H1 (cell line): ENCODE results near the gene BAZ2B.

Experiments
- BACH1 ChIP-seq: IDR thresholded peaks from 2 replicates; pipeline ENCODE4 v1.6.1; 2012; ENCODE audit warnings: low read length, improper control_type of control experiment
- BCL11A ChIP-seq, 2 experiments: IDR thresholded peaks; one replicate each; pipeline ENCODE4 v1.6.1; 2011; ENCODE audit warnings: low read depth in 2 of 2, low read length in 2 of 2, mild to moderate bottlenecking in 2 of 2
- CBX5 ChIP-seq: fragments of 300-800, 300-1000 bp; sonication (generic); IDR thresholded peaks from 2 replicates; pipeline ENCODE4 v1.7.1; 2016; ENCODE audit warnings: antibody characterized with exemption, low read length, low read depth
- CTCF ChIP-seq, 3 experiments: IDR thresholded peaks; 1 replicate in 2 of 3; 2 replicates in 1 of 3; pipeline versions ENCODE4 v1.5.1 to v1.6.1; 2011; ENCODE audit warnings: low read length in 3 of 3, mild to moderate bottlenecking in 3 of 3, inconsistent platforms in 2 of 3, low read depth in 1 of 3, moderate library complexity in 1 of 3; ENCODE audit not compliant: insufficient read depth in 1 of 3; ENCODE audit errors: control extremely low read depth in 1 of 3
- EP300 ChIP-seq, 2 experiments: IDR thresholded peaks; 1 replicate in 1 of 2; 2 replicates in 1 of 2; pipeline ENCODE4 v1.6.1; 2011 to 2012; ENCODE audit warnings: low read depth in 2 of 2, low read length in 2 of 2, mild to moderate bottlenecking in 2 of 2, borderline replicate concordance in 1 of 2, inconsistent platforms in 1 of 2, moderate library complexity in 1 of 2
- JUN ChIP-seq: IDR thresholded peaks from 2 replicates; pipeline ENCODE4 v1.6.1; 2011; ENCODE audit warnings: low read depth, mild to moderate bottlenecking, improper control_type of control experiment, low read length
- JUND ChIP-seq: IDR thresholded peaks from 2 replicates; pipeline ENCODE4 v1.6.1; 2011; ENCODE audit warnings: mild to moderate bottlenecking, improper control_type of control experiment, low read length
- KDM5A ChIP-seq: fragments of 200-600 bp; IDR thresholded peaks from 2 replicates; pipeline ENCODE4 v1.7.1; 2012; ENCODE audit warnings: mild to moderate bottlenecking, low read length, inconsistent platforms, mixed read lengths
- POLR2A ChIP-seq, 2 experiments: IDR thresholded peaks; 1 replicate in 1 of 2; 2 replicates in 1 of 2; pipeline ENCODE4 v1.6.1; 2011; ENCODE audit warnings: low read depth in 2 of 2, low read length in 2 of 2, mild to moderate bottlenecking in 2 of 2; ENCODE audit errors: control extremely low read depth in 1 of 2
- RFX5 ChIP-seq: IDR thresholded peaks from 2 replicates; pipeline ENCODE4 v1.6.1; 2011; ENCODE audit warnings: low read depth, low read length, improper control_type of control experiment, borderline replicate concordance
- SIN3A ChIP-seq, 2 experiments: IDR thresholded peaks in 1 of 2; conservative IDR thresholded peaks in 1 of 2; 2 replicates each; pipeline ENCODE4 v1.6.1; 2011 to 2012; ENCODE audit warnings: low read length in 2 of 2, improper control_type of control experiment in 1 of 2, low read depth in 1 of 2, mild to moderate bottlenecking in 1 of 2
- SUZ12 ChIP-seq: fragments of 200-600 bp; sonication (generic); IDR thresholded peaks from 2 replicates; pipeline ENCODE4 v1.6.1; 2012; ENCODE audit warnings: mild to moderate bottlenecking, inconsistent platforms, low read length, moderate library complexity, mixed read lengths
- YY1 ChIP-seq: IDR thresholded peaks from 2 replicates; pipeline ENCODE4 v1.6.1; 2011; ENCODE audit warnings: low read depth, mild to moderate bottlenecking, low read length

- TF ChIP-seq CTCF (IDR thresholded peaks at IDR 0.05; ENCODE audit: control extremely low read depth in 1 of 3, insufficient read depth in 1 of 3, low read depth in 1 of 3, low read length in 3 of 3) (no peak), BCL11A (IDR thresholded peaks at IDR 0.05; ENCODE audit: low read depth in 2 of 2, low read length in 2 of 2) (no peak), CBX5 (no peak), KDM5A (no peak), POLR2A (IDR thresholded peaks at IDR 0.05; ENCODE audit: control extremely low read depth in 1 of 2, low read depth in 2 of 2, low read length in 2 of 2) (no peak), JUN (no peak), BACH1 (no peak), EP300 (IDR thresholded peaks at IDR 0.05; ENCODE audit: borderline replicate concordance in 1 of 2, low read depth in 2 of 2, low read length in 2 of 2) (no peak), RFX5 (no peak), YY1 (no peak), SIN3A (conservative IDR thresholded peaks at IDR 0.05 in 1 of 2, IDR thresholded peaks at IDR 0.05 in 1 of 2; ENCODE audit: low read depth in 1 of 2, low read length in 2 of 2) (no peak), SUZ12 (no peak), JUND (no peak)
Measured at GRCh38 chr2:159460227-159460626, 156.1 kb downstream of the BAZ2B start.
